Activated T-helper 2 cell treated with anti-CD3 and anti-CD28 coated beads, Interferon-gamma antibody, Interleukin-2, Interleukin-4, amounts not matched to agents 10 μg/mL and 5 μg/mL and 100 μg/mL, durations not matched to agents 14 hours and 24 hours and 36 hours (primary cell): ENCODE results near the gene RETREG2. TPM values are rescaled to one million over a fixed set of nuclear protein-coding genes. Genes with fewer than 3 reads are reported as not detected.

Experiments
- DNase-seq: peaks from one replicate; pipeline ENCODE4 v3.0.0; 2021; ENCODE audit warnings: low spot score
- H3K27ac Mint-ChIP-seq: one replicate; pipeline ENCODE4 v1.8.0; 2021; ENCODE audit warnings: mixed read lengths
- H3K27me3 Mint-ChIP-seq: one replicate; pipeline ENCODE4 v1.8.0; 2021; ENCODE audit warnings: low read depth, mixed read lengths
- H3K36me3 Mint-ChIP-seq: one replicate; pipeline ENCODE4 v1.8.0; 2021; ENCODE audit warnings: low read depth, mixed read lengths
- H3K4me1 Mint-ChIP-seq: one replicate; pipeline ENCODE4 v1.8.0; 2021; ENCODE audit warnings: low read depth, mixed read lengths
- H3K4me3 Mint-ChIP-seq: one replicate; pipeline ENCODE4 v1.8.0; 2021; ENCODE audit warnings: low read depth, mild to moderate bottlenecking, moderate library complexity, mixed read lengths
- H3K9me3 Mint-ChIP-seq: one replicate; pipeline ENCODE4 v1.8.0; 2021; ENCODE audit warnings: mixed read lengths
- intact Hi-C: fragments of 100-400 bp; cut with micrococcal nuclease; formaldehyde crosslinking; loops from one replicate; pipeline ENCODE4 v1.15.1; 2023
- total RNA-seq: library from RNA; stranded (reverse); gene quantifications from 2 replicates; pipeline ENCODE4 v1.2.3, GENCODE V29; 2022

RETREG2 gene
- total RNA-seq, 1 donor from 2014 or later: 52.5 TPM

DNA sequence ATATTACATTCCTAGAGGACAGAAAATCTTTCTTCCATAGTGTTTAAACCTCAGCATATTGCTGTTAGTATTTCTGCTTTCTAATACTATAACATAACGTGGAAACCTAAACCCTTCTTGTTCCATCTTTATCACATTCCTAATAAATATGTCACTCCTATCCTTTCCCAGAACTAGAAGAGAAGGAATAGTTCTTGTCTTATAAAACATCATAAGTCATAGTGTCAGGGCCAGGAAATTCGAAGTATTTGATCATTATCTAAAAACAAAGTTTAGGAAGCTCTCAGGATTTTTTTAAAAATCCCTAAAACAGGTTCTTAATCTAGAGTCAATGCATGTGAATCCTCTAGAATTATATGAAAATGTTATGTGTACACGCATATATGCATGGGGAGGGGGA is 19.5 kb upstream of the RETREG2 start:
- DNase-seq: no peak
- Mint-ChIP-seq H3K27me3 (no peaks in the 10 kb centered on the region), H3K9me3 (no peaks in the 10 kb centered on the region), H3K4me1 (peaks cover 17% of the 10 kb centered on the region), H3K4me3 (no peak overlapping the region), H3K27ac (no peak overlapping the region), H3K36me3 (peaks cover 19% of the 10 kb centered on the region)
- intact Hi-C loops: no loop called here

- no peak for DNase-seq
- H3K27me3 Mint-ChIP-seq: no peaks in the 10 kb centered on the region
- peaks cover 17% of the 10 kb centered on the region for H3K4me1 Mint-ChIP-seq
- intact Hi-C loops: loop anchor here (1.0 to 2.0 kb wide), 12 partner anchors 18 to 591 kb away; partner anchors contain the start of genes ABCB6, ANKZF1, ATG9A and CNOT9
- H3K9me3 Mint-ChIP-seq: no peaks in the 10 kb centered on the region
- H3K27ac Mint-ChIP-seq: peak overlapping the region; percentile 93
- H3K36me3 Mint-ChIP-seq: peaks cover 16% of the 10 kb centered on the region
- H3K4me3 Mint-ChIP-seq: peak overlapping the region; percentile 87
Measured at GRCh38 chr2:219159771-219160185, 18.3 kb upstream of the RETREG2 start.

DNA sequence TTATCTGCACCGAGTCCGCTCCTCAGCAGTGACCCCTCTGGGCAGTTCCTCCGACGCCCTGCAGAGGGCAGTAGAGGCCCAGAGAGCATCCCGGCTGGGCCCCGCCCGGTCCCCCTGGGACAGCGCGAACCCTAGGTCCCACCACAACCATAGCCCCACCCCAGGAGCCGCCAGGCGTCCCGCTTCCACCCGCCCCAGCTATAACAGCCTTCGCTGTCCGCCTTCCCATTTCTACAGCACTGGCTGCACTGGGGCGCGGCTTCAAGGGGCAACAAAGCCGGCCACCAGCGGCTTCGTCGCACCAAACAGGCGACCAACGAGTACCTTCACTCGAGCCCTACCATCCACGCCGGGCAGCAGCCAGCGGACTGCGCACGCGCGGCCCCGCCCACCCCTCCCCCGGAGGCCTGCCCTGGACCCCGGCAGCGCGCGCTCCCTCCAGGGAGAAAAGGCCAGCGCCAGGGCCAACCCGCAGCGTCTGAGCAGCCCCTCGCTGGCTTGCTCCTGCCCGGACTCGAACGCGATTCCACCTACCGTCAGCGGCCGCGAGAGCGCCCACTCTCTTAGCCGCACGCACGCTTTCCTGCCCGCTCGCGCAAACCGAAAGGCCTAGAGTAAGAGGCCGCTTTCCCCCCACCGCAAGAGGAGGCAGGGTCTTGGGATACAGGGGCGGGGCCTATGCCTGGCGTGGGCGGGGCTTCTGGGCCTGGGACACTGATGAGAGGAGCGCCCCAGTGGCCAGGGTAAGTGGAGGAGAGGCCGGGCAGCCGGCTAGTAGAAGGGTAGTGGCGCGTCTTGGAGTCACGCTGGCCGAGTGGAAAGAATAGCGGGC is 17.7 kb upstream of the RETREG2 start, which contains the start of gene NHEJ1:
NHEJ1 (minus strand) TSS at position 630 of the 832 bp plus-strand sequence. CDS start 2,453 bp downstream, outside the sequence.
- H3K27me3 Mint-ChIP-seq: no peaks in the 10 kb centered on the region
- peaks cover 16% of the 10 kb centered on the region for H3K36me3 Mint-ChIP-seq
- intact Hi-C loops: loop anchor here (1.0 to 2.0 kb wide), 12 partner anchors 17 to 592 kb away; partner anchors contain the start of genes ABCB6, ANKZF1, ATG9A and CNOT9
- H3K4me1 Mint-ChIP-seq: peaks cover 17% of the 10 kb centered on the region
- H3K9me3 Mint-ChIP-seq: no peaks in the 10 kb centered on the region
- DNase-seq: peak; percentile 90
- H3K27ac Mint-ChIP-seq: peak within 1 kb of the TSS; percentile 93
- peak within 1 kb of the TSS; percentile 87 for H3K4me3 Mint-ChIP-seq

- no peak for DNase-seq
- intact Hi-C loops: loop anchor here (2.0 kb wide), 2 partner anchors 58 to 592 kb away; partner anchors contain the start of genes ABCB6, CNOT9 and USP37
- H3K4me3 Mint-ChIP-seq: peak overlapping the region; percentile 87
Measured at GRCh38 chr2:219161097-219161496, 17.0 kb upstream of the RETREG2 start.

DNA sequence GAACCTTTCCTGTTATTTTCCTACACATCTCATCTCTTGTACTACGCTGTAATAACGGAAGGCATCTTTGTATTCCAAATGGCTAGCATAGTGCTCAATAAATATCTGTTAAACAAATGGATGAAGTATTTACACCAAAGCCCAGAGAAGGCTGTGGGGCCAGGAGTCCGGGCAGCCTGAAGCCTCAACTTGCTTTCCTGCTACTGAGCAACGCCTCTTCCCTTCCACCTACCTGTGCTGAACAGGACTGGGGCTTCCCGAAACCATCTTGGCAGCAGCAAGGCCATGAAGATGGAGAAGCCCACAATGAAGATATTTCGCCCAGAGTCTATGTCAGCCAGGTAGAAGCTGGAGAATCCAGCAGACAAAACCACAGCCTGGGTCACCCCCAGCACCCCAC is 14.9 kb upstream of the RETREG2 start:
- no peak overlapping the region for H3K4me3 Mint-ChIP-seq
- H3K36me3 Mint-ChIP-seq: peaks cover under 1% of the 10 kb centered on the region
- no peaks in the 10 kb centered on the region for H3K27me3 Mint-ChIP-seq
- H3K4me1 Mint-ChIP-seq: peaks cover 17% of the 10 kb centered on the region
- no peak for DNase-seq
- no peak overlapping the region for H3K27ac Mint-ChIP-seq
- intact Hi-C loops: no loop called here
- H3K9me3 Mint-ChIP-seq: no peaks in the 10 kb centered on the region

More at GRCh38 chr2:219161097-219161496, 17.0 kb upstream of the RETREG2 start:
- Mint-ChIP-seq H3K4me1 (peaks cover 17% of the 10 kb centered on the region), H3K27ac (no peak overlapping the region), H3K36me3 (peaks cover 16% of the 10 kb centered on the region), H3K9me3 (no peaks in the 10 kb centered on the region), H3K27me3 (no peaks in the 10 kb centered on the region)

DNA sequence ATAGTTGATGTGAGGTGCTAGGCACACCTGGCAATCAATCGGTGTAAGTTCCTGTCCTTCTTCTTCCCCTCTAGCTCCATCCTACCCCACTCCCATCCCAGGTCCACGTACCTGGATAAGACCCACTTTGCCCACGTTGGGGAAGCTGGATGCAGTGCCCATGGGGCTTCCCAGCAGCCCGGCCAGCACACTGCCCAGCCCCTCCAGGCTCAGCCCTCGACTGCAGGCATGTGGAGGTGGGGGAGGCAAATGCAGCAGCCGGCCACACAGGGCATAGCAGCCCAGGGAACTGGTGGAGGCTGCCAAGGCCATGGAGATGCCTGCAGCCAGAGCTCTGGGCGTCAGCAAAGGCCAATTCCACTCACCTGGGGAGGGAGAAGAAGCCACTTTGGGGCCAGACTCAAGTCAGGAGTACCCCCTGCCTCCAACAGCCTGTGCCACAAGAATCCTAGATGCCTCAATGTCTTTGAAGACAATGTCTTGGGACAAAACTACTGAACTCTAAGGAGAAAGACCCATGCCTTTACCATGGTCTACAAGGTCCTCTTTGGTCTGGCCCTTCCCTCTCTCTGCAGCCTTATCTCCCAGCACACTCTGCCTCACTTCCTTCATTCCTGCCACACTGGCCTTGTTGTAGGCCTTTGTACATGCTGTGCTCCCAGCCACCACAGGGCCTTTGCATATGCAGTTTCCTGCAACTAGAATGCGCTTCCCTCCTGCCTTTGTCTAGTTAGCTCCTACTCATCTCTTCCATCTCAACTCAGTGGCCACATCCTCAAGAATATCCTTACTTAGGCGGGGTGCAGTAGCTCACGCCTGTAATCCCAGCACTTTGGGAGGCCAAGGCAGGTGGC is 12.8 kb upstream of the RETREG2 start:
- no peak for DNase-seq
- H3K27ac Mint-ChIP-seq: no peak overlapping the region

GRCh38 chr2:219167997-219168396 is 10.1 kb upstream of the RETREG2 start:
- Mint-ChIP-seq H3K27ac (no peak overlapping the region), H3K36me3 (peaks cover 15% of the 10 kb centered on the region), H3K9me3 (no peaks in the 10 kb centered on the region), H3K27me3 (no peaks in the 10 kb centered on the region), H3K4me3 (no peak overlapping the region), H3K4me1 (peaks cover 9% of the 10 kb centered on the region)
- DNase-seq: no peak
- intact Hi-C loops: no loop called here

More for the DNA sequence above, 12.8 kb upstream of the RETREG2 start:
- Mint-ChIP-seq H3K4me1 (peaks cover 12% of the 10 kb centered on the region), H3K36me3 (no peaks in the 10 kb centered on the region), H3K9me3 (no peaks in the 10 kb centered on the region), H3K4me3 (no peak overlapping the region), H3K27me3 (no peaks in the 10 kb centered on the region)
- intact Hi-C loops: no loop called here

DNA sequence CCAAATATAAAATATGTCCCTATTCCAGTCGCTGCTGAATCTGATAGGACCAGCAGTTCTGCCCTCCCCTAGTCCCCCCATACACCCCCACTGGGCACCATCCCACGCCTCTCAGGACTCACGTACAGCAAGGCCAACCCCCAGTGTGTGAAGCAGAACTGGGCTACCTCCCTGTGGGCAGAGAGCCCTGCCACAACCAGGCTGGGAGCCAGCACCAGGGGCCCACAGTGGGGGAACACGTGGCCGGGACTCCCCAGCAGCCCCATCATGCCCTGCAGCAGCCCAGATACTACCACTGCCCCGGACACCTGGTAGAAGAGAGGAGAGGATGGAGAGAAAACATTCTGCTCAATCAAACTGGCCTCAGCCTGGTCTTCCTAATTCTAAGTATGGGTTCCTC is 9.5 kb upstream of the RETREG2 start:
- Mint-ChIP-seq H3K9me3 (no peaks in the 10 kb centered on the region), H3K4me1 (peaks cover 9% of the 10 kb centered on the region), H3K36me3 (peaks cover 18% of the 10 kb centered on the region), H3K4me3 (no peak overlapping the region), H3K27me3 (no peaks in the 10 kb centered on the region), H3K27ac (no peak overlapping the region)
- no peak for DNase-seq
- intact Hi-C loops: no loop called here

- Mint-ChIP-seq H3K4me1 (peaks cover 10% of the 10 kb centered on the region), H3K27ac (no peak overlapping the region), H3K4me3 (no peak overlapping the region), H3K27me3 (no peaks in the 10 kb centered on the region), H3K36me3 (peaks cover 20% of the 10 kb centered on the region), H3K9me3 (no peaks in the 10 kb centered on the region)
- DNase-seq: no peak
- intact Hi-C loops: no loop called here
Measured at GRCh38 chr2:219168932-219169331, 9.1 kb upstream of the RETREG2 start.

- no peak for DNase-seq
- intact Hi-C loops: loop anchor here (10.0 kb wide), 1 partner anchor 375 kb away; the partner anchor contains the start of genes CHPF and TMEM198
- Mint-ChIP-seq H3K4me1 (peaks cover 19% of the 10 kb centered on the region), H3K27me3 (no peaks in the 10 kb centered on the region), H3K4me3 (no peak within 1 kb of the TSS), H3K9me3 (no peaks in the 10 kb centered on the region), H3K27ac (no peak within 1 kb of the TSS), H3K36me3 (peaks cover 31% of the 10 kb centered on the region)
Measured at GRCh38 chr2:219169930-219170654, 8.0 kb upstream of the RETREG2 start, which contains the start of gene SLC23A3. Gene SLC23A3 (minus strand): TSS chr2:219170029. CDS start chr2:219169984, 45 bp downstream.

DNA sequence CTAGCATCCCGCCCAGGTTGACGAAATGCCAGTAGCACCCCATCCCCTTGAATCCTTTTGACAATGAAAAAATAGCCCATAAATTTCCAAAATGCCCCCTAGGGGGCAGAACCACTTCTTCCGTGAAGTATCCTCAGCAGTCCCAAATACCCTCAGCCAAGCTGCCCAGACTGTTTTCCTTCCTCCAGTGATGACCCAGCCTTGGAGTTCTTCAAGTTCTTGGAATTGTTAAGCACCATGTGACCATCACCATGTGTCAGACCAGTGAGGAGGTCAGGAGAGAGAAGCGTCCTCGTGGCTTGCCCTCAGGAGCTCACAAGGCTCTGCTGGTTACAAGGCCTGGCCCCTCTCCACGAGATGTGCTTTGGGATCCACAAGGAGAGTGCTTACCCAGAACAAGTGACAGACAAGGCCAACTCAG is 6.8 kb upstream of the RETREG2 start:
- intact Hi-C loops: loop anchor here (10.0 kb wide), 1 partner anchor 374 kb away; the partner anchor contains the start of genes CHPF and TMEM198
- H3K9me3 Mint-ChIP-seq: no peaks in the 10 kb centered on the region
- peaks cover 28% of the 10 kb centered on the region for H3K4me1 Mint-ChIP-seq
- H3K27ac Mint-ChIP-seq: no peak overlapping the region
- no peak for DNase-seq
- no peaks in the 10 kb centered on the region for H3K27me3 Mint-ChIP-seq
- H3K36me3 Mint-ChIP-seq: peaks cover 38% of the 10 kb centered on the region
- H3K4me3 Mint-ChIP-seq: no peak overlapping the region
